NCI-H2081 (cell line): Measurements from ENCODE around the gene PRDM1.
"Not testable (repeated sequence)": the region's sequence is repeated elsewhere in the genome, so short reads cannot be mapped to it uniquely, and the experiment has no call there.

Source experiments
- DNase-seq, 2 experiments: peaks; one replicate each; lab custom pipeline; 2025; lab: John Stamatoyannopoulos, UW

PRDM1 gene

DNA sequence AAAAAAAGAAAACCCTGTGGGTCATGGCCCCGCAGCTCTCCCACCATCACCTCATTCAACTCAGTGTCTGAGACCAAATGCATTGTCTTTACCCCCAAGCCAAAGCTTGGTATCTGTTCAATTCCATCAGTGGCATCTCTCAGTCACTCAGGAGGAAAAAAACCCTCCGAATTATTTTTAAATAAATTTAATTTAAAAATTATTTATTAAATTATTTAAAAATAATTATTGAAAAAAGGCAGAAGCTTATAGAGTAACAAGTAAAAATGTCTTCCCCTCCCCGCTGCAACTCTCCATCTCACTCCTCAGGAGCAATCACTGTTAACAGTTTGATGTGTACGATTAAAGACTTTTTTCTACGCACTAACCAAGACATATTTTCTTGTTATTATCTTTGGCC, 50.7 kb downstream of the PRDM1 start:
- no peak for DNase-seq

GRCh38 chr6:106138151-106138550, 52.0 kb downstream of the PRDM1 start:
- no peak for DNase-seq

- DNase-seq: no peak
These were observed 55.5 kb downstream of the PRDM1 start for GRCh38 chr6:106141441-106142237.

- no peak for DNase-seq
These were observed 56.8 kb downstream of the PRDM1 start for GRCh38 chr6:106142876-106143431.

GRCh38 chr6:106143665-106144064, 57.5 kb downstream of the PRDM1 start:
- no peak for DNase-seq

- DNase-seq: no peak
These were observed 59.0 kb downstream of the PRDM1 start for GRCh38 chr6:106145144-106145543.

DNA sequence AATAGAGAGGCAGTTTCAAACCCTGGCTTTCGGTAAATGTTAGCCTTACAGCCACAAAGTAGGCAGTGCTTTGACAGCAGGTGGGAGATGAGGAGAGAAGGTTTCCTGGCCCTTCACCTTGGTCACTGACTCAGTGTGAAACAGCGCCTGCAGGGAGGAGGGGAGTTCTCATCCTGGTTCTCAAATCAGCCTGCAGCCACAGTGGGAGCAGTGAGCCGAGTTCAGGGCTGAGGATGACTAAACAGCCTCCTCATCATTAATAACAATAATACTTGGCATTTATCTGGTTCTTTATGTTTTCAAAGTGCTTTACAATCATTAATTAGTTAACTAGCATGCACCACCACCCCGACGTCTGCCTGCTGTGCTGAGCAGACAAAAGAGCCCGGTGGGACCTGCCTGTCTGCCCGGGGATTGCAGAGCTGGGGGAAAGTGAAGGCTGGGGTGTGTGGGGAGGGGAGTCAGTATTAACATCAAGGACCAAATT, 59.6 kb downstream of the PRDM1 start:
- no peak for DNase-seq

- no peak for DNase-seq
These were observed 60.8 kb downstream of the PRDM1 start for GRCh38 chr6:106146852-106147351.

DNA sequence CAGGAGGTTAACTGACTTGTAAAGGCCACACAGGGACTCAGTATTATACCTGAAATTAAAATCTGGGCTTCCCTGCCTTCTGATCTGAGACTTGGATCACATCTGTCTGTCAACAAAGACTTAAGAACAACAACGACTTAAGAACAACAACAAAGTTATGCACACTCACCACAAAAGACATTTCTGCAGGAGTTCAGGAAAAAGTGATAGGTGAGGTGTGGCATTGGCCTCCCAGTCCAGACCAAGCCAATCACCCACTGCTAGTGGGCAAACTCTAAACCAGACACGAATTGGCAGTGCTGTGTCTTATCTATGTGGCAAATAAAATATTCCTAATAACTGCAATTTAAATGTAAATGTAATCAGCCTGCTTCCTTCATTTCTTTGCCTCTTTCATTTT, 61.3 kb downstream of the PRDM1 start:
- DNase-seq: no peak

DNA sequence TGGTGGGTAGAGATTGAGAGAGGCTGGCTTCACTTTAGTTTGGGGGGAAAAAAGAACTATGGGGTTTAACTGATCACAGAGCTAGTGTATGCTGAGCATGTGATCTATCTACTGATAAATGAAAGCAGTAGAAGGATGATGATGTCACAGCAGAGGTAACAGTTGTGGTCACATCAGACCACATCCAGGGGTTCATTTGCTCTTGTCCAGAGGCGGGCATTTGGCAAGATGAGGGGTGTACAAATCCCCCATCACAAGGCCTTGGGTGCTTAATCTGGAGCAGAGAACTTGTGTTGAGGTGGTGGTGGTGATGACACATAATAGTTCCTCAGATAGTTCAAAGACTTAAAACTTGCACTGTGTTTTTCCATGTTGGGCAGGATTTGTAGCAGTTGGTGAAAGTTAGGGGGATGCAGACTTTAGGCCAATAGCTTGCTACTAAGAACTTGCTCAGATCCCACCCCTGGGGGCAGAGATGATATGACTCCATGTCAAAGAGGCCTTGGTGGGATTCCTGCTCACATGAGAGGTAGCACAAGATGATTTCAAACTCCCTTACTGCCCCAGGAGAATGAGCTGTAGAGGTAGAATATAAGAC, 63.4 kb downstream of the PRDM1 start:
- no peak for DNase-seq

- not testable (repeated sequence) for DNase-seq
These were observed 66.3 kb downstream of the PRDM1 start for GRCh38 chr6:106152476-106152875.

- DNase-seq: no peak
These were observed 66.8 kb downstream of the PRDM1 start for GRCh38 chr6:106152952-106153351.

- no peak for DNase-seq
These were observed 68.2 kb downstream of the PRDM1 start for GRCh38 chr6:106154326-106154725.

DNA sequence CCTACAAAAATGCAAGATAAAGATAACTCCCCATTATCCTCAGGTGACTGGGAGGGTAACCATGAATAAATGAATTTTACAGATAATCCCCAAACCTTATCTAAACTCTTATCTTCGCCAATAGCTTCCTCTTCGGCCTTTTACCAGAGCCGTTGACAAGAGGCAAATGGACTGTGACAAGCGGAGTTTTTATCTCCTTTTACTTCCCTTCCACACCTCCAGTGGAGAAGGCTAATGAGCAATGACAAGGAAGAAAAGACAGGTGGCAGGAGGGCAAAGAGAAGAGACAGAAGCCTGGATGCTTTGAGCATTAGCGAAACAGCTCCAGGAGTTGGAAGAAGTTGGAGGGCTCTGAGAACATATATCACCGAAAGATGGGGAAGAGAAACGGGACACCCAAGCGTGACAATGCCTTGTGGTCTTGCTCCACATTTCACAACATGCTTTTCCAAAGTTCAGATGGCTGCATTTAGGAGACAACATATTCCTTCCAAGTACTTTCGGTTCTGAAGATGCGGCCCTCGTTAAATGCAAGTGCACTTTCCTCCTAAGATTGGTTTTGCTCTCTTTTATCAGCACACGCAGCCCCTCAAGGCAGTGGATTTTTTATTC, 69.2 kb downstream of the PRDM1 start:
- no peak for DNase-seq

DNA sequence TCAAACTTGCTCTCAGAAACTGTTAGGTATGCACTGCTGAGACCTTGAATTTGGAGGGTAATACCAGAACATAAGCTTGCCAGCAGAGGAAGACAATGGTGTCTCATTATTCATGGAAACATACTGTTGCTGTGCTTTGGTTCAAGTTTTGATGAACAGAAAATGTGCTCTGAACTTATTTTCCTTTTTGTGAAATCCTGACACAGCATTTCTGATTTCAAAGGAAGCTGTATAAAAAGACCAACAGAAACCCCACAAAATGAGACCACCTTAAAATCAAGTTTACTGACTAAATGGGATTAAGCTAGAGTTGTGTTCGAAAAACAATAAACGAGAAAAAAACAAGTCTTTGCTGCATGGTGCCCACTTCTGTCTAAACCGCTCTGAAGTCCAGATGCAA, 70.3 kb downstream of the PRDM1 start:
- no peak for DNase-seq

- no peak for DNase-seq
These were observed 70.7 kb downstream of the PRDM1 start for GRCh38 chr6:106156863-106157262.

DNA sequence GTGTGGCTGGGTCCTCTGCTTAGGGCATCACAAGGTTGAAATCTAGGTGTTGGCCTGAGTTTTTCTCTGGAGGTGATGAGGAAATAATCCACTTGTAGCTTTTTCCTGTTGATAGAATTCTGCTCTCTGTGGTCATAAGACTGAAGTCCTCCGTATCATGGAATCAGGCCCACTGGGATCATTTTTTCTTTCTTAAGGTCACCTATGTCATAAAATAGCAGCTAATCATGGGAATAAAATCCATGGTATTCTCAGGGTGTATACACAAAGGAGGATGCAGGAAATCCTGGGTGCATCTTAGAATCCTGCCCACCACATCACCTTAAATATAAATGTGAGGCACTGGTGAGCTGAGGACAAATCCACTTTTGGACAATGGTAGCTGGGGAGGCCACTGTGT, 72.7 kb downstream of the PRDM1 start:
- DNase-seq: no peak
